ENCODE data around the gene SWAP70.

DNA sequence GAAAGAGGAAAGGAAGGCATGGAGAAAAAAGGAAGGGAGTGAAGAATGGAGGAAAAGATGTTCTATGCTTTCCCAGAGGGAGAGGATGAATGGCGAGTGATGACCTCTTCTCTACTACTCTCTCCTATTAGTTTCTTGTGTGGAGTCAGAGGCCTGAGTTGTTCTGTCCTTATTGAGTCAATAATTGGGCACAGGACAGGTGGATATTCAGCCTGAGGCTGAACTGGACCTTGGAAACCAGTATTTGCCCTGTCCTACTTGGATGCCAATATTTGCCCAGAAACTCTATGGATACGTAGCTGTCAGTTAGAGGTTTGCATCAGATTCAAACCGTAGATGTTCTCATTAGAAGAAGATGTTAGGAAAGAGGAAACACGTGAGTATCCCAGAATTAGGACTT, 17.6 kb upstream of the SWAP70 start:
- TF ChIP-seq, protein P1, sequence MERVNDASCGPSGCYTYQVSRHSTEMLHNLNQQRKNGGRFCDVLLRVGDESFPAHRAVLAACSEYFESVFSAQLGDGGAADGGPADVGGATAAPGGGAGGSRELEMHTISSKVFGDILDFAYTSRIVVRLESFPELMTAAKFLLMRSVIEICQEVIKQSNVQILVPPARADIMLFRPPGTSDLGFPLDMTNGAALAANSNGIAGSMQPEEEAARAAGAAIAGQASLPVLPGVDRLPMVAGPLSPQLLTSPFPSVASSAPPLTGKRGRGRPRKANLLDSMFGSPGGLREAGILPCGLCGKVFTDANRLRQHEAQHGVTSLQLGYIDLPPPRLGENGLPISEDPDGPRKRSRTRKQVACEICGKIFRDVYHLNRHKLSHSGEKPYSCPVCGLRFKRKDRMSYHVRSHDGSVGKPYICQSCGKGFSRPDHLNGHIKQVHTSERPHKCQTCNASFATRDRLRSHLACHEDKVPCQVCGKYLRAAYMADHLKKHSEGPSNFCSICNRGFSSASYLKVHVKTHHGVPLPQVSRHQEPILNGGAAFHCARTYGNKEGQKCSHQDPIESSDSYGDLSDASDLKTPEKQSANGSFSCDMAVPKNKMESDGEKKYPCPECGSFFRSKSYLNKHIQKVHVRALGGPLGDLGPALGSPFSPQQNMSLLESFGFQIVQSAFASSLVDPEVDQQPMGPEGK (CRISPR knock-in tag; IDR thresholded peaks at IDR 0.05; ENCODE audit: borderline replicate concordance): no peak
- TF ChIP-seq ZFP3 (CRISPR knock-in tag; IDR thresholded peaks at IDR 0.05): no peak
- TF ChIP-seq ZFP30 (CRISPR knock-in tag; IDR thresholded peaks at IDR 0.05): no peak
- TF ChIP-seq TOX (CRISPR knock-in tag; IDR thresholded peaks at IDR 0.05; ENCODE audit: borderline replicate concordance): no peak
- TF ChIP-seq, protein P2, sequence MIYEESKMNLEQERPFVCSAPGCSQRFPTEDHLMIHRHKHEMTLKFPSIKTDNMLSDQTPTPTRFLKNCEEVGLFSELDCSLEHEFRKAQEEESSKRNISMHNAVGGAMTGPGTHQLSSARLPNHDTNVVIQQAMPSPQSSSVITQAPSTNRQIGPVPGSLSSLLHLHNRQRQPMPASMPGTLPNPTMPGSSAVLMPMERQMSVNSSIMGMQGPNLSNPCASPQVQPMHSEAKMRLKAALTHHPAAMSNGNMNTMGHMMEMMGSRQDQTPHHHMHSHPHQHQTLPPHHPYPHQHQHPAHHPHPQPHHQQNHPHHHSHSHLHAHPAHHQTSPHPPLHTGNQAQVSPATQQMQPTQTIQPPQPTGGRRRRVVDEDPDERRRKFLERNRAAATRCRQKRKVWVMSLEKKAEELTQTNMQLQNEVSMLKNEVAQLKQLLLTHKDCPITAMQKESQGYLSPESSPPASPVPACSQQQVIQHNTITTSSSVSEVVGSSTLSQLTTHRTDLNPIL (CRISPR knock-in tag; IDR thresholded peaks at IDR 0.05; ENCODE audit: low read depth): no peak
- no peak for TF ChIP-seq PPARA (CRISPR knock-in tag; IDR thresholded peaks at IDR 0.05; ENCODE audit: borderline replicate concordance)
- TF ChIP-seq, protein P3, sequence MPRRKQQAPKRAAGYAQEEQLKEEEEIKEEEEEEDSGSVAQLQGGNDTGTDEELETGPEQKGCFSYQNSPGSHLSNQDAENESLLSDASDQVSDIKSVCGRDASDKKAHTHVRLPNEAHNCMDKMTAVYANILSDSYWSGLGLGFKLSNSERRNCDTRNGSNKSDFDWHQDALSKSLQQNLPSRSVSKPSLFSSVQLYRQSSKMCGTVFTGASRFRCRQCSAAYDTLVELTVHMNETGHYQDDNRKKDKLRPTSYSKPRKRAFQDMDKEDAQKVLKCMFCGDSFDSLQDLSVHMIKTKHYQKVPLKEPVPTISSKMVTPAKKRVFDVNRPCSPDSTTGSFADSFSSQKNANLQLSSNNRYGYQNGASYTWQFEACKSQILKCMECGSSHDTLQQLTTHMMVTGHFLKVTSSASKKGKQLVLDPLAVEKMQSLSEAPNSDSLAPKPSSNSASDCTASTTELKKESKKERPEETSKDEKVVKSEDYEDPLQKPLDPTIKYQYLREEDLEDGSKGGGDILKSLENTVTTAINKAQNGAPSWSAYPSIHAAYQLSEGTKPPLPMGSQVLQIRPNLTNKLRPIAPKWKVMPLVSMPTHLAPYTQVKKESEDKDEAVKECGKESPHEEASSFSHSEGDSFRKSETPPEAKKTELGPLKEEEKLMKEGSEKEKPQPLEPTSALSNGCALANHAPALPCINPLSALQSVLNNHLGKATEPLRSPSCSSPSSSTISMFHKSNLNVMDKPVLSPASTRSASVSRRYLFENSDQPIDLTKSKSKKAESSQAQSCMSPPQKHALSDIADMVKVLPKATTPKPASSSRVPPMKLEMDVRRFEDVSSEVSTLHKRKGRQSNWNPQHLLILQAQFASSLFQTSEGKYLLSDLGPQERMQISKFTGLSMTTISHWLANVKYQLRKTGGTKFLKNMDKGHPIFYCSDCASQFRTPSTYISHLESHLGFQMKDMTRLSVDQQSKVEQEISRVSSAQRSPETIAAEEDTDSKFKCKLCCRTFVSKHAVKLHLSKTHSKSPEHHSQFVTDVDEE (CRISPR knock-in tag; IDR thresholded peaks at IDR 0.05): no peak
- no peak for TF ChIP-seq ZNF70 (CRISPR knock-in tag; IDR thresholded peaks at IDR 0.05)
- TF ChIP-seq ZC3H10 (CRISPR knock-in tag; IDR thresholded peaks at IDR 0.05): no peak
